ENCODE results near the gene ATP2A1.

Gene ATP2A1

GRCh38 chr16:28878083-28878926 lies at the start of gene ATP2A1:
Gene ATP2A1, plus strand, starts transcription at chr16:28878488. Its CDS starts 184 bp downstream, at chr16:28878672.
- Histone ChIP-seq H3K27ac (ENCODE audit: extremely low read depth, low read depth, low read length) (peak within 1 kb of the TSS; percentile 67; the same call in 1 of the 2 replicates), H3K4me1 (ENCODE audit: control insufficient read depth, insufficient read depth, low read length) (peaks cover 11% of the 10 kb centered on the region), H3K9me3 (ENCODE audit: control insufficient read depth, insufficient read depth, low read depth, low read length) (no peaks in the 10 kb centered on the region), H3K4me3 (ENCODE audit: low read depth, low read length) (peak within 1 kb of the TSS; percentile 62), H3K36me3 (ENCODE audit: control insufficient read depth in 2 of 2, insufficient read depth in 1 of 2, low read length in 2 of 2) (peaks cover 4 to 11% of the 10 kb centered on the region in 2 experiments; a peak in 2 of 3 replicates)
- TF ChIP-seq ZNF530 (tag by site-specific recombination; IDR thresholded peaks at IDR 0.05; ENCODE audit: low read depth) (no peak), RBAK (tag by site-specific recombination; IDR thresholded peaks at IDR 0.05) (no peak), GLIS2 (tag by site-specific recombination; IDR thresholded peaks at IDR 0.05) (peak; percentile 78), GLIS1 (tag by site-specific recombination; IDR thresholded peaks at IDR 0.05) (peak; percentile 94), PRDM10 (tag by site-specific recombination; IDR thresholded peaks at IDR 0.05) (peak; percentile 56; the same call in 1 of the 2 replicates)
- TF ChIP-seq, protein P1, sequence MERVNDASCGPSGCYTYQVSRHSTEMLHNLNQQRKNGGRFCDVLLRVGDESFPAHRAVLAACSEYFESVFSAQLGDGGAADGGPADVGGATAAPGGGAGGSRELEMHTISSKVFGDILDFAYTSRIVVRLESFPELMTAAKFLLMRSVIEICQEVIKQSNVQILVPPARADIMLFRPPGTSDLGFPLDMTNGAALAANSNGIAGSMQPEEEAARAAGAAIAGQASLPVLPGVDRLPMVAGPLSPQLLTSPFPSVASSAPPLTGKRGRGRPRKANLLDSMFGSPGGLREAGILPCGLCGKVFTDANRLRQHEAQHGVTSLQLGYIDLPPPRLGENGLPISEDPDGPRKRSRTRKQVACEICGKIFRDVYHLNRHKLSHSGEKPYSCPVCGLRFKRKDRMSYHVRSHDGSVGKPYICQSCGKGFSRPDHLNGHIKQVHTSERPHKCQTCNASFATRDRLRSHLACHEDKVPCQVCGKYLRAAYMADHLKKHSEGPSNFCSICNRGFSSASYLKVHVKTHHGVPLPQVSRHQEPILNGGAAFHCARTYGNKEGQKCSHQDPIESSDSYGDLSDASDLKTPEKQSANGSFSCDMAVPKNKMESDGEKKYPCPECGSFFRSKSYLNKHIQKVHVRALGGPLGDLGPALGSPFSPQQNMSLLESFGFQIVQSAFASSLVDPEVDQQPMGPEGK (tag by site-specific recombination; IDR thresholded peaks at IDR 0.05): peak; percentile 51; the same call in 1 of the 2 replicates
- POLR2A ChIA-PET: interaction anchor here (1.2 to 2.5 kb wide), 6 partner anchors 10 to 73 kb away, joined by 3 to 13 read pairs (median 9); partner anchors contain the start of genes NFATC2IP, SH2B1 and TUFM
- CTCF ChIA-PET: no interaction called here

GRCh38 chr16:28829747-28830146 lies 48.5 kb upstream of the ATP2A1 start:
- Histone ChIP-seq H3K27ac (ENCODE audit: extremely low read depth, low read depth, low read length) (no peak overlapping the region), H3K4me3 (ENCODE audit: low read depth, low read length) (no peak overlapping the region), H3K36me3 (ENCODE audit: control insufficient read depth in 2 of 2, insufficient read depth in 1 of 2, low read length in 2 of 2) (peaks cover 89 to 100% of the 10 kb centered on the region in 2 experiments), H3K4me1 (ENCODE audit: control insufficient read depth, insufficient read depth, low read length) (peaks cover 6% of the 10 kb centered on the region; the same call in 1 of the 2 replicates), H3K9me3 (ENCODE audit: control insufficient read depth, insufficient read depth, low read depth, low read length) (no peaks in the 10 kb centered on the region)
- POLR2A ChIA-PET: interaction anchor here (0.6 to 1.5 kb wide), 4 partner anchors 9 to 189 kb away, joined by 3 to 4 read pairs (median 3); partner anchors contain the start of gene TUFM
- CTCF ChIA-PET: interaction anchor here (0.5 kb wide), 1 partner anchor 10 kb away, joined by 4 read pairs; no protein-coding TSS in a partner anchor
- TF ChIP-seq ZNF221 (tag by site-specific recombination; IDR thresholded peaks at IDR 0.05; ENCODE audit: borderline replicate concordance) (no peak), SP3 (tag by site-specific recombination; IDR thresholded peaks at IDR 0.05) (no peak), ZNF114 (tag by site-specific recombination; IDR thresholded peaks at IDR 0.05) (no peak), ZNF600 (tag by site-specific recombination; IDR thresholded peaks at IDR 0.05) (no peak), ZNF18 (tag by site-specific recombination; IDR thresholded peaks at IDR 0.05) (no peak), ZNF324 (tag by site-specific recombination; IDR thresholded peaks at IDR 0.05) (no peak), ZNF549 (tag by site-specific recombination; IDR thresholded peaks at IDR 0.05) (no peak), ZNF561 (tag by site-specific recombination; IDR thresholded peaks at IDR 0.05; ENCODE audit: borderline replicate concordance) (no peak), ZSCAN4 (tag by site-specific recombination; IDR thresholded peaks at IDR 0.05) (no peak), ZNF580 (tag by site-specific recombination; IDR thresholded peaks at IDR 0.05) (no peak), KLF1 (tag by site-specific recombination; IDR thresholded peaks at IDR 0.05) (no peak), ZNF433 (tag by site-specific recombination; IDR thresholded peaks at IDR 0.05; ENCODE audit: low read depth) (no peak), ZNF677 (tag by site-specific recombination; IDR thresholded peaks at IDR 0.05) (no peak)
- TF ChIP-seq, protein P2, sequence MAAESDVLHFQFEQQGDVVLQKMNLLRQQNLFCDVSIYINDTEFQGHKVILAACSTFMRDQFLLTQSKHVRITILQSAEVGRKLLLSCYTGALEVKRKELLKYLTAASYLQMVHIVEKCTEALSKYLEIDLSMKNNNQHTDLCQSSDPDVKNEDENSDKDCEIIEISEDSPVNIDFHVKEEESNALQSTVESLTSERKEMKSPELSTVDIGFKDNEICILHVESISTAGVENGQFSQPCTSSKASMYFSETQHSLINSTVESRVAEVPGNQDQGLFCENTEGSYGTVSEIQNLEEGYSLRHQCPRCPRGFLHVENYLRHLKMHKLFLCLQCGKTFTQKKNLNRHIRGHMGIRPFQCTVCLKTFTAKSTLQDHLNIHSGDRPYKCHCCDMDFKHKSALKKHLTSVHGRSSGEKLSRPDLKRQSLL (tag by site-specific recombination; IDR thresholded peaks at IDR 0.05): no peak
- TF ChIP-seq, protein P3, sequence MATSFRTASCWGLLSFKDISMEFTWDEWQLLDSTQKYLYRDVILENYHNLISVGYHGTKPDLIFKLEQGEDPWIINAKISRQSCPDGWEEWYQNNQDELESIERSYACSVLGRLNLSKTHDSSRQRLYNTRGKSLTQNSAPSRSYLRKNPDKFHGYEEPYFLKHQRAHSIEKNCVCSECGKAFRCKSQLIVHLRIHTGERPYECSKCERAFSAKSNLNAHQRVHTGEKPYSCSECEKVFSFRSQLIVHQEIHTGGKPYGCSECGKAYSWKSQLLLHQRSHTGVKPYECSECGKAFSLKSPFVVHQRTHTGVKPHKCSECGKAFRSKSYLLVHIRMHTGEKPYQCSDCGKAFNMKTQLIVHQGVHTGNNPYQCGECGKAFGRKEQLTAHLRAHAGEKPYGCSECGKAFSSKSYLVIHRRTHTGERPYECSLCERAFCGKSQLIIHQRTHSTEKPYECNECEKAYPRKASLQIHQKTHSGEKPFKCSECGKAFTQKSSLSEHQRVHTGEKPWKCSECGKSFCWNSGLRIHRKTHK (tag by site-specific recombination; IDR thresholded peaks at IDR 0.05): no peak
